ENCODE data around the gene LPAR2. TPM values are rescaled to one million over a fixed set of nuclear protein-coding genes. Genes with fewer than 3 reads are reported as not detected.

The LPAR2 gene
- total and polyA plus RNA-seq, 4 donors, result 5.1 to 42.4 (median 19.5) TPM

DNA sequence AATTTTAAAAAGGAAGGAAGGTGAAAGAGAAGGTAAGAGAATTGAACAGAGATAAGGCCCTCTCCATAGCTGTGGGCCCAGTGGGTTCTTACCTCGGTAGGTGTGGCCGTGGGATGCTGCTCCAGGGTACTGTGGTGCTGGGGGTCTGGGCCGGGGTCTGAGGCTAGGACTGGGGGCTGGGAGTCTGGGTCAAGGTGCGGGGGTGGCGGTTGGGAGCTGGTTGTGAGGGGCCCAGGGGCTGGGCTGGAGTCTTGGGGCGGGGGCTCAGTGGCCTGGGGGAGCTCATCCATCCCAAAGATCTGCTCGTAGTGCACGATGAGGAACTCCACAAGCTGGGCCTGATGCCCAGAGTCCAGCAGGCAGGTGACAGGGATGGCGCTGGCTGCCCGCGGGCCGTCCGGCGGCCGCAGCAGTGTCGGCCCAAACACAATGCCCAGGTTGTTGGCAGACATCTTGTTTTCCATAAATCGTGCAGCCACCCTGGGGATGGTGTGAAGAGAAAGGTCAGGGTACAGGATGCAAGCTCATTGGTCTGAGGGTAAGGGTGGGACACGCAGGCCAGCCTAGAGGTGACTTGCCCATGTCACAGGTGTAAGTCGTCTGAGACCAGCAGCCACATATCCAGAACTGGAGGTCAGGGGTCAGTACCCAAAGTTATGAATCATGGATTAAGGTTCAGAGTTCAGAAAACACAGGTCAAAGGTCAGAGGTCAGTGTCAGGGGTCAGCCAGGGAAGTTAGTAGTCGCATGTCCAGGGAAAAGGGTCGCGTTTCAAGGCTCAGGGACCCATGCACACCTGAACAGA is 5.9 kb upstream of the LPAR2 start:
- Histone ChIP-seq H3K27me3 (ENCODE audit: control insufficient read depth in 3 of 3, insufficient read depth in 3 of 3, low read length in 2 of 3) (no peaks in the 10 kb centered on the region), H3K27ac (ENCODE audit: low read depth in 1 of 2, low read length in 1 of 2) (no peak overlapping the region), H3K9me3 (ENCODE audit: control insufficient read depth in 4 of 4, insufficient read depth in 3 of 4, low read length in 3 of 4) (no peaks in the 10 kb centered on the region), H3K36me3 (ENCODE audit: control insufficient read depth in 4 of 4, insufficient read depth in 4 of 4, low read length in 4 of 4) (peaks cover 0 to 40% (median 18%) of the 10 kb centered on the region in 4 donors), H3K4me3 (no peak overlapping the region), H3K9ac (ENCODE audit: insufficient read depth in 1 of 2, low read length in 2 of 2) (no peak overlapping the region), H3K4me1 (ENCODE audit: control insufficient read depth in 5 of 5, insufficient read depth in 5 of 5, low read length in 5 of 5) (no peaks in the 10 kb centered on the region)
- TF ChIP-seq CTCF (IDR thresholded peaks at IDR 0.05; ENCODE audit: control extremely low read depth, extremely low read depth), result no peak
- ATAC-seq (ENCODE audit: insufficient read depth, low FRiP score) (no peak), DNase-seq (no peak)
- 95 to 97% methylated on average over 22 of the region's 22 CpGs for WGBS, 2 donors

DNA sequence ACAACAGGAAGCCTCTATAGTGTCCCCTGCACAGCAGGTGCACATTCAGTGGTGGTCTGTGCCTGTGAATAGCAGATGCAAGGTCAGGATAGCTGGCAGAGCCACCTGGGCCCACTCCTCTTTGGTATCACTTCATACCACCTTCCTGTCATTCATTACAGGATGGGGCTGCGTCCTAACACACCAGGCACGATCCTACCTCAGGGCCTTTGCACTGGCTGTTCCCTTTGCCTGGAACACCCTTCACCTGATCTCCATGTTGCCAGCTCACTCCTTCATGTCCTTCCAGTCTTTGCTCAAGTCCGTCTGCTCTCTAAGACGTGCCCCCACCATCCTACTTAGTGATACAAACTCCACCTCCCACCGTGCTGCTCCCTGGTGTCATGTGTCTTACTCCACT is 4.6 kb upstream of the LPAR2 start:
- Histone ChIP-seq H3K27ac (ENCODE audit: low read depth in 1 of 2, low read length in 1 of 2) (no peak overlapping the region), H3K36me3 (ENCODE audit: control insufficient read depth in 4 of 4, insufficient read depth in 4 of 4, low read length in 4 of 4) (peaks cover 0 to 34% (median 18%) of the 10 kb centered on the region in 4 donors), H3K4me3 (no peak overlapping the region), H3K27me3 (ENCODE audit: control insufficient read depth in 3 of 3, insufficient read depth in 3 of 3, low read length in 2 of 3) (no peaks in the 10 kb centered on the region), H3K9me3 (ENCODE audit: control insufficient read depth in 4 of 4, insufficient read depth in 3 of 4, low read length in 3 of 4) (no peaks in the 10 kb centered on the region), H3K9ac (ENCODE audit: insufficient read depth in 1 of 2, low read length in 2 of 2) (no peak overlapping the region), H3K4me1 (ENCODE audit: control insufficient read depth in 5 of 5, insufficient read depth in 5 of 5, low read length in 5 of 5) (peaks cover 0 to 3% (median 0%) of the 10 kb centered on the region in 5 donors)
- ATAC-seq (ENCODE audit: insufficient read depth, low FRiP score) (no peak), DNase-seq (no peak)
- WGBS, 2 donors, result 85 to 94% methylated on average over 5 of the region's 5 CpGs
- no peak for TF ChIP-seq CTCF (IDR thresholded peaks at IDR 0.05; ENCODE audit: control extremely low read depth, extremely low read depth)

- no peak for DNase-seq
- Histone ChIP-seq H3K9me3 (ENCODE audit: control insufficient read depth in 4 of 4, insufficient read depth in 3 of 4, low read length in 3 of 4) (no peaks in the 10 kb centered on the region), H3K9ac (ENCODE audit: insufficient read depth in 1 of 2, low read length in 2 of 2) (no peak overlapping the region), H3K4me3 (no peak overlapping the region), H3K27me3 (ENCODE audit: control insufficient read depth in 3 of 3, insufficient read depth in 3 of 3, low read length in 2 of 3) (no peaks in the 10 kb centered on the region), H3K4me1 (ENCODE audit: control insufficient read depth in 5 of 5, insufficient read depth in 5 of 5, low read length in 5 of 5) (peaks cover 0 to 12% (median 0%) of the 10 kb centered on the region in 5 donors), H3K36me3 (ENCODE audit: control insufficient read depth in 4 of 4, insufficient read depth in 4 of 4, low read length in 4 of 4) (peaks cover 0 to 27% (median 16%) of the 10 kb centered on the region in 4 donors), H3K27ac (ENCODE audit: low read depth in 1 of 2, low read length in 1 of 2) (no peak overlapping the region)
- WGBS, 2 donors, result 95% methylated on average over 7 of the region's 7 CpGs
- TF ChIP-seq CTCF (IDR thresholded peaks at IDR 0.05; ENCODE audit: control extremely low read depth, extremely low read depth), result no peak
- ATAC-seq (ENCODE audit: insufficient read depth, low FRiP score), result no peak
Observed at GRCh38 chr19:19631346-19631745, 3.3 kb upstream of the LPAR2 start.

All from lung (tissue), 12 donors.